Stimulated activated CD8-positive, alpha-beta memory T cell treated with anti-CD3 and anti-CD28 coated beads, Interleukin-12 subunit alpha, Interleukin-12 subunit beta, amount 100 ng/mL, for 1 hour (primary cell): ENCODE results near the gene KIAA0825.

Experiments used
- DNase-seq: peaks from one replicate; pipeline ENCODE4 v3.0.0-alpha.2; 2020; ENCODE audit warnings: low read depth

Gene KIAA0825

GRCh38 chr5:94431696-94432095 lies 186.7 kb downstream of the KIAA0825 start:
- DNase-seq: no peak

DNA sequence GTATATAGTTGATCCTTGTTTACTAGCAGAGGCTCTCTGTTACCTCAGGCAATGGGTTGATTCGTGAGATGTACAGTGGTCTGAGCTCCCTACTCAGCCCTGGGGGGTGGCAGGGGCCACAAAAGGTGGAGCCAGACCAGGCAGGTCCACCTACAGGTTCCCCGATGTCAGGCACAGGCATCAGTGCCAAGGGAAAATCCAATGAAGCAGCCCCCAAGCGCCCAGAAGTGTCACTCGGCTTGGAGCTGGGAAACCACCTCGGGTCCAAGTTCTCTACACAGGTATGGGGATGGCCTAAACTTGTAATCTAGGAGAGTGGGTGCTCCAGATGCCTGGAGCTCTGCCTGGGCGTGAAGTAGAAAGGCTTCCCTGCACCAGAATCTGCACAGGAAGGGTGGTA lies 188.8 kb downstream of the KIAA0825 start:
- DNase-seq: no peak

- no peak for DNase-seq
Measured at GRCh38 chr5:94425396-94425795, 193.0 kb downstream of the KIAA0825 start.

DNA sequence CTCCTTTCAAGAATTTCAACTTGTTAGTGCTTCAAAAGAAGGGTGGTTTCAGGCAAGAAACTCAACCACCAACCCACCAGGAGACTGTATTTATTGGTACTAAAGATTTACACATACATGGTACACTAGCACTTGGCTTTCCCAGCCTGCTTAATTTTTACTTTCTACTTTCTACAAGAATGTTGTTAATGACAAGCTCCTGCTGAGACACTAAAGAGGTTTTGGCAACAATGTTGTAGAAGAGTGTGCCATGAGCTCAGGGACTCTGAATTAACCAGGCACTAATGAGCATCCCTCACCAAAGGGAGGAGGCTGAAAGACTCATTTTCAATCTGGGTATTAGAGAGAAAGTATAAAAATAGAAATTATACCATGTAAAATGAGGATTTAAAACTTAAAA lies 195.0 kb downstream of the KIAA0825 start:
- DNase-seq: no peak

DNA sequence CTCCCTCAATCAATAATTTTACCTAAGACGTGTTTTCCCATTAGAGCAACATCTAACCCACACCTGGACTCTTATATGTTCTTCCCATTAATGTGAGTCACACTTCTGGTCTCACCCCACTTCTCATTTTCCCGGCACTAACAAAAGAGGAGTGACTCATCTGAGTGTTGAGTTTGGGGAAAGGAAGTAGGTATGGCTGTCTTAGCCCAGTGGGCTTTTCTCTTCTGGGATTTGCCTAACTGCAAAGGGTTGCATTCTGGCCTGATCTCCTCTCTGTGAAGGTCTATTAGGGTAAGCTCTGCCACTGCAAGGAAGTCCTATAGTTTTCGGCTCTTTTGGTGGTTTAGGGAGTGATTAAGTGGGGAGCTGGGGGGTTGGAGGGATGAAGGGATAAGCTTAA lies 195.6 kb downstream of the KIAA0825 start:
- no peak for DNase-seq

- DNase-seq: no peak
Measured at GRCh38 chr5:94420885-94421284, 197.5 kb downstream of the KIAA0825 start.

DNA sequence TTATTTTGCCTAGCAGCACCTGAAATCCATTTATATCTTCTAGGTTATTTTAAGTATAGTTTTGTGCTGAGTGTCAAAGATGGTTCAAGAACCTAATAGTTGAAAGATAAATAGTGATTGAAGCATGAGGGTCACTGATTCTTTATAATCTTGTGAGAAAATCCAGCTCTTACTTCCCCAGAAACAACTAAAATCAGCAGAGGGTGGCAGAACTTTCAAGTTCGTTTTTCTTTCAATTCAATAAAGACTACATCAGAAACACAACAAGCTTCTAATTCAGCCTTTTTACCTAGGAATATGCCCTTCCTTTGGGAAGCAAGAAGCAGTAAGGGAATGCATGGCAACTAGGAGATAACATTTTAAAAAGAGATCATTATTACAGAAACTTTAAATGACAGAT lies 202.6 kb downstream of the KIAA0825 start:
- no peak for DNase-seq

DNA sequence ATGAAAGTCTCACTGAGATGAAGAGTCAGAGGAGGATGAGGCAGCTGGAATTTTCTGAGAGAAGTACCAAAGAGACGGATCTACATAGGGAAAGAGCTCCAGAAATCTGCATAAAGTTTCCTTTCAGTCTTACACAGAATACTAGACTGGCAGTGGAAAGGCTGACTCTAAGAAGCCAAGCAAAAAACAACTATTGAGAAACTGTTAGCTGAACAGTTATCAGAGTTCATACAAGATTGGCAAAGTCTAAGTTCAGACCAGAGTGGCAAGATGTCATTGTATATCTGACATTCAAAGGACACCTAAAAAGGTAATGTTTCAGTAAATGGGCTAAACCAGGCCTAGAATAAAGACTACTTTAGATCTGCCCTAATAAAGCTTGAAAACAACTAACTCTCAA lies 209.0 kb downstream of the KIAA0825 start:
- DNase-seq: no peak

DNA sequence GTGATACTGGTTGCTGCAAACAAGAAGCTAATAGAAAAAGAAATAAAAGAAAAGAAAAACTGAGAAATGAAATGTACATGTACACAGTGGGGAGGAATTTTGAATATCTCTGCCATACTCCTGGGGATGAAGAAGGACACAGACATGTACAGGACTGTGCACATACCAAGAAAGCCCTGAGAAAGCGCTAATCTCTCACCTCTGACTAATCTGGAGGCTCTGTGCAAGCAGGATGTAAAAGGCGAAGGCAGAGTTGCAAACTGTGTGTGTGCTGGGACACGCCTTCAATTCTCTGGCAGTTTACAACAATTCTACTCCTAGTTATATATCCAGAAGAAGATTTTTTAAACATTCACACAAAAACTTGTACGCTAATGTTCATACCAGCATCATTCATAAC lies 211.4 kb downstream of the KIAA0825 start:
- DNase-seq: no peak

GRCh38 chr5:94403483-94403882 lies 214.9 kb downstream of the KIAA0825 start:
- DNase-seq: no peak

GRCh38 chr5:94402096-94402495 lies 216.3 kb downstream of the KIAA0825 start:
- no peak for DNase-seq

- DNase-seq: no peak
Measured at GRCh38 chr5:94397508-94397907, 220.9 kb downstream of the KIAA0825 start.

- no peak for DNase-seq
Measured at GRCh38 chr5:94396687-94397086, 221.7 kb downstream of the KIAA0825 start.

DNA sequence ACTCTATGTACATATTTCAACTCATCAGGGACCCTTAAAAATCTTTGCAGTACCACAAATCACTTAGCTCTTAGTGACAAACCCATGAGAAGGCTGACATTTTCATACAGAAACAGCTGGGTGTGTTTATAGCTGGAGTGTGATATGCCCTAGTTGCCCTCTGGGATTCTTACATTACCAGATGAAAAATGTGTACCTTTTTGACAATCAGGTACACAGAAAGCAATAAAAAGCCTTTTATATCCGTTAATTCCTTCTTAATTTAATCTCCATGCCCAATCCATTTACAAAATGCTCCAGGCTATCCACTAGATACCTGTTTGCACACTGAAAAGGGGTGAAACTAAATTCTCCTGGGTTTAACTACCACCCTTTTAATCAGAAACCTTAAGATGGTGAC lies 222.9 kb downstream of the KIAA0825 start:
- no peak for DNase-seq

- DNase-seq: no peak
Measured at GRCh38 chr5:94391996-94392395, 226.4 kb downstream of the KIAA0825 start.

GRCh38 chr5:94389515-94389899 lies 228.9 kb downstream of the KIAA0825 start:
- no peak for DNase-seq

- DNase-seq: no peak
Measured at GRCh38 chr5:94388773-94389514, 229.5 kb downstream of the KIAA0825 start.

DNA sequence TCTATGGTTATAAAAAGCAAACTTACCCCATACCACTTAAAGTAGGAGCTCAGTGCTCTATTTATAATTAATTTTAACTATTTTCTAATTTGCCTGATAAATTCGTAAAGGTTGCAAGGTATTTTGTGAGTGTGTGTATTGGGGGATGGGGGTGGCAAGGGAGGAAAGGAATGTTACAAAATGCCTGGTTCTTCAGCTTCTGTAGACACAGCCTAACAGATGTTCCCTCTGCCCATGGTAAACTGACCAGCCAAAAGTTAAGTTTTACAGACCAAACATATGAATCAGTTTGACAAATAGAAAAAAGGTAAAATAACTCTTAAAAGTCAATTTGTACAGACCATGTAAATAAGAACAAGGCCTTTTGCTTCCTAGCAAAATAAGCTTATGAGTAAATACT lies 232.6 kb downstream of the KIAA0825 start:
- no peak for DNase-seq

- DNase-seq: no peak
Measured at GRCh38 chr5:94378062-94378461, 240.3 kb downstream of the KIAA0825 start.

GRCh38 chr5:94376672-94377345 lies 241.6 kb downstream of the KIAA0825 start:
- DNase-seq: no peak

- DNase-seq: no peak
Measured at GRCh38 chr5:94375801-94376200, 242.6 kb downstream of the KIAA0825 start.

GRCh38 chr5:94374336-94374735 lies 244.1 kb downstream of the KIAA0825 start:
- DNase-seq: no peak

GRCh38 chr5:94367900-94368299 lies 250.5 kb downstream of the KIAA0825 start:
- no peak for DNase-seq

DNA sequence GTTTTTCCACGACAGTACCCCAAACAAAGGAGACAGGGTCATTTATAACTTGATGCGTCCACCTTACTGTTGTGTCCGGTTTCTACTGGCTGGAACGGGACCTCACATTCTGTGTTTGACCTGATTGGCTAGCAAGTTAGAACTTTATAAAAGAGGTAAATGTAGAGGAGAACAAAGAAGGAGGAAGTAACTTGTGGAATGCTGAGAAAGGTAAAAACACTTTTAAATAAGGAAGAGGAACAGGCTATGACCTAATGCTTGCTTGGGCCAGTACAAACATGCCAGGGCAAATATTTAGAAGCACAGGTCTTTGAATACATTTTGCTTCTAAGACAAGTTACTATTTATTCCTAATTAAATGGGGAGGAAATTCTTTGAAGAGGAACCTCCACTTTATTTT lies 251.6 kb downstream of the KIAA0825 start:
- no peak for DNase-seq
